Measurements from ENCODE around the gene NUTM1.
"Not testable (repeated sequence)": the region's sequence is repeated elsewhere in the genome, so short reads cannot be mapped to it uniquely, and the experiment has no call there.

Gene NUTM1

GRCh38 chr15:34362047-34362773 is 19.1 kb downstream of the NUTM1 start:
- ATAC-seq (replicated peaks) (no peak), DNase-seq (no peak)
- Mint-ChIP-seq H3K36me3 (ENCODE audit: insufficient read depth) (peaks cover 41% of the 10 kb centered on the region), H3K27me3 (no peaks in the 10 kb centered on the region), H3K4me3 (no peak overlapping the region), H3K4me1 (ENCODE audit: low read depth in 2 of 2) (peaks cover 21 to 29% of the 10 kb centered on the region in 2 donors), H3K9me3 (no peaks in the 10 kb centered on the region), H3K27ac (peak overlapping the region; percentile 77 to 79)

DNA sequence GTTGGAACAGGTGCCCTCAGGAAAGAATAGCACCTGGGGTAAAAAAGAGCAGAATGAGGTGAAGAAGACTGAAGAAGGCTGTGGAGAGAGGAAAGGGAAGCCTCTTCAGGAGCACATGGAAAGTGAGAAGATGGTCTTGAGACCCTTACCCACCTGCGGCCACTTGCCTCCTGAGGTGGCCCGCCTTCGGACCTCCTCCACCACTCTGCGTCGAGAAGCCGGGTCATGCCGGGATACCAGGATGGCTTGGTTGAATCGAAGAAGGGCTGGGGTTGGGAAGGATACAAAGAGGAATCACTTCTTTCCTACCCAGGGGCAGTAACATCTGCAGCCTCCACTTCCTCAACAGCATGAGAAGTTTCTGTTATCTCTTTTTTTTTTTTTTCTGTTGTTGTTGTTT is 20.9 kb downstream of the NUTM1 start:
- H3K4me1 Mint-ChIP-seq (ENCODE audit: low read depth in 2 of 2), result peaks cover 23 to 36% of the 10 kb centered on the region in 2 donors
- ATAC-seq (replicated peaks) (no peak), DNase-seq (no peak)
- H3K27ac Mint-ChIP-seq, result peak overlapping the region; percentile 31 to 35
- no peaks in the 10 kb centered on the region for H3K27me3 Mint-ChIP-seq
- peaks cover 31% of the 10 kb centered on the region for H3K36me3 Mint-ChIP-seq (ENCODE audit: insufficient read depth)
- no peaks in the 10 kb centered on the region for H3K9me3 Mint-ChIP-seq
- no peak overlapping the region for H3K4me3 Mint-ChIP-seq

DNA sequence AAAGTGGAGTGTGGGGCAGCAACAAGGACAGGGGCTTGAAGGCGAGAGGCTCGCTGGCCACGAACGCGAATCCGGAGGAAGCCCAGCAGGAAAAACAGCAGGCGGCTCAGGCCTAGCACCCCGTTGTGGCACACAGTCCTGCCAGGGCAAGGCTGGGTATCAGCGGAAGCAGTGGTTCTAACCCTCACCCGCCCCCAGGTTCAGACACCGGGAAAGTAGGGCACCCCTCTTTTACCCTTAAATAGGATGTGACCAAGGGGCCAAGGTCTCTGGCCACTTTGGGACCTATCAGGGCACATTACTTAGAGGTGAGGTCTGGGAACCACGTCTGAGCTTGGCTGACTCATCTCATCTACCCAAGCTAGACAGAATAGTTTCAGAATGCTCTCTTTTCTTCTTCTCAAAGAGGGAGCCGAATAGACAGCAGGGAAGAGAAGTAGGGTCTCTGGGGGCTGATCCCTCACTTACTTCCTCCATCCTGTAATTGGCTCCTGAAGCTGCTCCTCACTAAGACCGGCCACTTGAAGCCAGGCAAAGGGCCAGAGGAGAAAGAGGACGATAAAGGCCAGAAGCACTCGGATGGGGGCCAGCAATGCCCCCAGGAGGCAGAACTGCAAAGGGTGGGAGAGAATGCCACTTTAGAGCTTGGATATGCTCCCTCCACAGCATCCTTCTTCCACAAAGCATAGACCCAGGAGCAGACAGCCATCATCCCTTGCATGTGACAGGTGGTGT is 22.1 kb downstream of the NUTM1 start:
- Mint-ChIP-seq H3K9me3 (no peaks in the 10 kb centered on the region), H3K4me3 (peak overlapping the region; percentile 94 to 97), H3K4me1 (ENCODE audit: low read depth in 2 of 2) (peaks cover 23 to 36% of the 10 kb centered on the region in 2 donors), H3K36me3 (ENCODE audit: insufficient read depth) (peaks cover 22% of the 10 kb centered on the region), H3K27ac (peak overlapping the region; percentile 38 to 95), H3K27me3 (no peaks in the 10 kb centered on the region)
- DNase-seq (peak; percentile 5 to 31 (median 27)), ATAC-seq (replicated peaks) (peak; percentile 5)

- peak overlapping the region; percentile 39 to 95 for H3K27ac Mint-ChIP-seq
- peak overlapping the region; percentile 94 to 97 for H3K4me3 Mint-ChIP-seq
- ATAC-seq (replicated peaks), result no peak
- peaks cover 23 to 36% of the 10 kb centered on the region in 2 donors for H3K4me1 Mint-ChIP-seq (ENCODE audit: low read depth in 2 of 2)
- DNase-seq, result no peak
- H3K27me3 Mint-ChIP-seq, result no peaks in the 10 kb centered on the region
- no peaks in the 10 kb centered on the region for H3K9me3 Mint-ChIP-seq
- H3K36me3 Mint-ChIP-seq (ENCODE audit: insufficient read depth), result peaks cover 19% of the 10 kb centered on the region
Measured at GRCh38 chr15:34365836-34366235, 22.7 kb downstream of the NUTM1 start.

DNA sequence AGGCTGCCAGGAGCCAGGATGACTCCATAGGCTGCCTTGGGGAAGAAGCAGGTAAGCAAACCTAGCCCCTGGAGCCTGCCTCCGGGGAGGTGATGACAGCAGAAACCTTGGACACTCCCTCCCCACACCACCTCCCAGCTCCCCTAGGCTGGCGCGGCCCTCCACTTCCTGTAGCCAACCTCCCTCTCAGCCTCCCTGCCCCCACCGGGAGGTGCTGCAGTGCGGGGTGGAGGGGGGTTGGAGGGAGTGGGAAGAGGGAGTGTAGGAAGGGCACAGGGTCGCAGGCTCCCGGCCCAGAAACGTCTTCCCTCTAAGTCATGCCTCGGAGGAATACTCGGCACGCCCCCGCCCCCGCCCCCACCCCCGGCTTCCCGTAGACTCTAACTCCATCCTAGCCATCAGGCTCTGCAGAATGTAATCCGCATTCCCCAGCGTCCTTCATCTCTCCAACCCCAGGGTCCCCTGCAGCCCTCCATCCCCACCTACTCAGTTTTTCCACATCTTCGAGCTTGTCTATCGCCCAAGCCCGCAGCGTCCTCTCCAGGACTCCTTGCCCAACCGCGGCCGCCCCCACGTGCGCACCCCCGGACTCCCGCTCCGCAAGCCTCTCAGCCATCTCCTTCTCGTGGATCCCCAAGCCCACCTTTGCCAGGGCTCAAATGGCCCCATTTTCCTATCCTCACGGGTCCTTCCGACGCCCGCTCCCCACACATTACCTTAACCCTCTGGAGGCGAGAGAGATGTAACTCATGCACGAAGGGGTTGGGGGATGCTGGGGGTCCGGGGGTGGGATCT is 23.4 kb downstream of the NUTM1 start:
- ATAC-seq (replicated peaks), result no peak
- peaks cover 23 to 36% of the 10 kb centered on the region in 2 donors for H3K4me1 Mint-ChIP-seq (ENCODE audit: low read depth in 2 of 2)
- H3K9me3 Mint-ChIP-seq, result no peaks in the 10 kb centered on the region
- H3K4me3 Mint-ChIP-seq, result peak overlapping the region; percentile 94 to 97
- H3K36me3 Mint-ChIP-seq (ENCODE audit: insufficient read depth), result peaks cover 15% of the 10 kb centered on the region
- peak overlapping the region; percentile 39 to 95 for H3K27ac Mint-ChIP-seq
- DNase-seq, result peak; percentile 14 to 30 (median 20)
- H3K27me3 Mint-ChIP-seq, result no peaks in the 10 kb centered on the region

DNA sequence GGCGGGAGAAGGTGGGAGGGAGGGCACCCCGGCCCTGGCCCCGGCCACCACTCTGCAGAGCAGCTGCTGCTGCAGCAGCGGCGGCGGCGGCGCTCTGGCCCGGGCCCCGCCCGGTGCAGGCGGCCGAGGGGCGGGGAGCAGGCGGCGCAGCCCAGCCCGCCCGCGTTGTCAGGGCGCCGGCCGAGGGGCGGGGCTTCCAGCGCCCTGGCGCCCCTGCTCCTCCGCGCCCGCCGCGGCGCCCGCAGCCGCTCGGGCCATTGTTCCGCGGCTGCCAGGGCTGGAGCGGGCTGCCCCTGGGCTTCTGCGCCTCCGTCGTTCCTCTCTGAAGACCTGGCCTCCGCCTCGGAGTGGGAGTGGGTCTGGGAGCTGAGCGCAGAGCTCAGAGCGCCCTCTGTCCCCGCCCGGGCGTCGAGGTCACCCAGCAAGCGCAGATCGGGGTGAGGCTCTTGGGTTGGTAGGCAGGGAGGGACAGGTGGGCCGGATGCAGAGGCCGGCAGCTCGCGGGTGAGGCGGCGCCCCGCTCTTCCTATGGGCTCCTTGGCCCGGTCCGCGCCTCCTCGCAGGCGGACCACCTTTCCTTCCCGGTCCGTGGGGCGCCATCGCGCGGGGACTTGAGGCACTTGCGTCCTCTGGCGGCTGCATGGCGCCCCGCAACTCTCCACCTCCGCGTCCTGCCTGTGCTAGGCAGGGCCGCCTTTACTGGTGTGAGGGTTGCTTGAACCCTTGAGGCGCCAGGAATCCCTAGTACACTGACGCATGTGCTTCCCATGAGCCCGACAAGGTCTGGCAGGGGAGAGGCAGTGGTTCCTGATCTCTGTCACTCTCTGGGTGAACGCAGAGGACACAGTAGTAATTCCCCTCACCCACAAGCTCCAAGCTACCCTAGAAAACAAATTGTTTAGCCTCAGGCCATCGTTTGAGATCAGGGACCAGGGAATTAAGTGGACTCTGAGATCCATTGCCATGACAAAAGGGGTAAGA is 24.3 kb downstream of the NUTM1 start, which contains the start of gene LPCAT4:
TSS of gene LPCAT4 (minus strand) at position 96 of the 981 bp plus-strand sequence. CDS start 96 bp downstream, outside the sequence.
- H3K27me3 Mint-ChIP-seq, result no peaks in the 10 kb centered on the region
- peak within 1 kb of the TSS; percentile 90 to 95 for H3K27ac Mint-ChIP-seq
- H3K9me3 Mint-ChIP-seq, result no peaks in the 10 kb centered on the region
- H3K4me1 Mint-ChIP-seq (ENCODE audit: low read depth in 2 of 2), result peaks cover 23 to 36% of the 10 kb centered on the region in 2 donors
- ATAC-seq (replicated peaks), result peak; percentile 81
- DNase-seq, result peak; percentile 88 to 89 (median 89)
- peaks cover 6% of the 10 kb centered on the region for H3K36me3 Mint-ChIP-seq (ENCODE audit: insufficient read depth)
- peak within 1 kb of the TSS; percentile 94 to 97 for H3K4me3 Mint-ChIP-seq

- peaks cover 15 to 23% of the 10 kb centered on the region in 2 donors for H3K4me1 Mint-ChIP-seq (ENCODE audit: low read depth in 2 of 2)
- ATAC-seq (replicated peaks), result no peak
- DNase-seq, result no peak
- H3K27ac Mint-ChIP-seq, result peak overlapping the region; percentile 49 to 62
- H3K4me3 Mint-ChIP-seq, result no peak overlapping the region
- no peaks in the 10 kb centered on the region for H3K27me3 Mint-ChIP-seq
- peaks cover 3% of the 10 kb centered on the region for H3K36me3 Mint-ChIP-seq (ENCODE audit: insufficient read depth)
- no peaks in the 10 kb centered on the region for H3K9me3 Mint-ChIP-seq
Measured at GRCh38 chr15:34370129-34370528, 27.0 kb downstream of the NUTM1 start.

GRCh38 chr15:34370643-34371042 is 27.5 kb downstream of the NUTM1 start:
- H3K4me1 Mint-ChIP-seq (ENCODE audit: low read depth in 2 of 2), result peaks cover 10 to 18% of the 10 kb centered on the region in 2 donors
- H3K36me3 Mint-ChIP-seq (ENCODE audit: insufficient read depth), result peaks cover under 1% of the 10 kb centered on the region
- no peak overlapping the region for H3K4me3 Mint-ChIP-seq
- peak overlapping the region in 1 of 2 donors; percentile 78 for H3K27ac Mint-ChIP-seq
- ATAC-seq (replicated peaks) (no peak), DNase-seq (no peak)
- H3K27me3 Mint-ChIP-seq, result no peaks in the 10 kb centered on the region
- H3K9me3 Mint-ChIP-seq, result no peaks in the 10 kb centered on the region

- no peaks in the 10 kb centered on the region for H3K27me3 Mint-ChIP-seq
- H3K27ac Mint-ChIP-seq, result no peak overlapping the region
- H3K9me3 Mint-ChIP-seq, result no peaks in the 10 kb centered on the region
- no peaks in the 10 kb centered on the region for H3K36me3 Mint-ChIP-seq (ENCODE audit: insufficient read depth)
- DNase-seq (no peak), ATAC-seq (replicated peaks) (no peak)
- no peak overlapping the region for H3K4me3 Mint-ChIP-seq
- no peaks in the 10 kb centered on the region for H3K4me1 Mint-ChIP-seq (ENCODE audit: low read depth in 2 of 2)
Measured at GRCh38 chr15:34373951-34374350, 30.8 kb downstream of the NUTM1 start.

- DNase-seq, result no peak
- no peaks in the 10 kb centered on the region for H3K4me1 Mint-ChIP-seq (ENCODE audit: low read depth in 2 of 2)
- no peak overlapping the region for H3K4me3 Mint-ChIP-seq
- no peaks in the 10 kb centered on the region for H3K27me3 Mint-ChIP-seq
- H3K36me3 Mint-ChIP-seq (ENCODE audit: insufficient read depth), result no peaks in the 10 kb centered on the region
- no peak overlapping the region for H3K27ac Mint-ChIP-seq
- ATAC-seq (replicated peaks), result no peak
- H3K9me3 Mint-ChIP-seq, result no peaks in the 10 kb centered on the region
Measured at GRCh38 chr15:34374816-34375215, 31.7 kb downstream of the NUTM1 start.

GRCh38 chr15:34375541-34375940 is 32.4 kb downstream of the NUTM1 start:
- H3K4me1 Mint-ChIP-seq (ENCODE audit: low read depth in 2 of 2); H3K9me3 Mint-ChIP-seq; H3K27ac Mint-ChIP-seq; H3K36me3 Mint-ChIP-seq (ENCODE audit: insufficient read depth); H3K27me3 Mint-ChIP-seq; ATAC-seq (replicated peaks); H3K4me3 Mint-ChIP-seq; DNase-seq: not testable (repeated sequence)

GRCh38 chr15:34376856-34377255 is 33.7 kb downstream of the NUTM1 start:
- Mint-ChIP-seq H3K4me3 (no peak overlapping the region), H3K9me3 (no peaks in the 10 kb centered on the region), H3K4me1 (ENCODE audit: low read depth in 2 of 2) (no peaks in the 10 kb centered on the region), H3K27me3 (no peaks in the 10 kb centered on the region), H3K36me3 (ENCODE audit: insufficient read depth) (no peaks in the 10 kb centered on the region), H3K27ac (no peak overlapping the region)
- ATAC-seq (replicated peaks) (no peak), DNase-seq (no peak)
